Measurements from ENCODE around the gene CHRNB2.
A peak's percentile ranks its signal among the peaks of the same experiment; 100 is the strongest.

- TF ChIP-seq POLR2A (IDR thresholded peaks at IDR 0.05), result no peak
- TF ChIP-seq EP300 (IDR thresholded peaks at IDR 0.05), result no peak
- no peak for TF ChIP-seq POLR2AphosphoS5 (IDR thresholded peaks at IDR 0.05)
- peak; percentile 69 to 91 (median 82) for TF ChIP-seq CTCF (IDR thresholded peaks at IDR 0.05)
Measured at GRCh38 chr1:154546264-154547063, 21.1 kb upstream of the CHRNB2 start.
